SK-N-SH treated with all-trans-retinoic acid at 6 μM for 48 hours (cell line): ENCODE data around the gene PYGL.
"Not testable (repeated sequence)": the region's sequence is repeated elsewhere in the genome, so short reads cannot be mapped to it uniquely, and the experiment has no call there.

Experiments
- ATAC-seq: fragments of 200-7000 bp; cut with Tn5 transposase; 3 replicates; pipeline ENCODE4 v1.9.1; 2020; ENCODE audit warnings: mild to moderate bottlenecking, moderate library complexity
- ARNTL ChIP-seq: fragments of 450-650 bp; formaldehyde crosslinking; IDR thresholded peaks from 2 replicates; pipeline ENCODE4 v1.5.0; 2020; ENCODE audit warnings: low read depth, mild to moderate bottlenecking, moderate library complexity, borderline replicate concordance
- CSDC2 ChIP-seq: fragments of 250-450 bp; sonication (Bioruptor Pico); IDR thresholded peaks from 2 replicates; pipeline ENCODE4 v1.5.0; 2020; ENCODE audit warnings: mild to moderate bottlenecking, moderate library complexity
- CSRNP3 ChIP-seq: fragments of 250-450 bp; sonication (Bioruptor Pico); IDR thresholded peaks from 2 replicates; pipeline ENCODE4 v1.5.1; 2021; ENCODE audit warnings: mild to moderate bottlenecking, moderate library complexity
- ESRRG ChIP-seq: fragments of 250-450 bp; sonication (Bioruptor Pico); IDR thresholded peaks from 2 replicates; pipeline ENCODE4 v1.6.1; 2021; ENCODE audit warnings: mild to moderate bottlenecking
- GLIS3 ChIP-seq: fragments of 250-450 bp; sonication (Bioruptor Pico); IDR thresholded peaks from 2 replicates; pipeline ENCODE4 v1.5.0; 2020; ENCODE audit warnings: mild to moderate bottlenecking, moderate library complexity
- ISL1 ChIP-seq: fragments of 250-450 bp; sonication (Bioruptor Pico); IDR thresholded peaks from 2 replicates; pipeline ENCODE4 v2.1.2; 2022; ENCODE audit warnings: mild to moderate bottlenecking, moderate library complexity
- OSR1 ChIP-seq: fragments of 250-450 bp; sonication (Bioruptor Pico); IDR thresholded peaks from 2 replicates; pipeline ENCODE4 v1.8.0; 2022; ENCODE audit warnings: moderate library complexity, mild to moderate bottlenecking, inconsistent platforms
- PPARA ChIP-seq: fragments of 250-450 bp; sonication (Bioruptor Pico); IDR thresholded peaks from 2 replicates; pipeline ENCODE4 v1.5.0; 2020; ENCODE audit warnings: mild to moderate bottlenecking, borderline replicate concordance
- RARB ChIP-seq: fragments of 250-450 bp; sonication (Bioruptor Pico); IDR thresholded peaks from 2 replicates; pipeline ENCODE4 v1.8.0; 2021; ENCODE audit warnings: mild to moderate bottlenecking, moderate library complexity
- SNAI2 ChIP-seq: fragments of 250-450 bp; sonication (Bioruptor Pico); IDR thresholded peaks from 2 replicates; pipeline ENCODE4 v1.5.0; 2020; ENCODE audit warnings: mild to moderate bottlenecking, moderate library complexity
- TCF4 ChIP-seq: fragments of 250-450 bp; sonication (Bioruptor Pico); IDR thresholded peaks from 2 replicates; pipeline ENCODE4 v1.8.0; 2021; ENCODE audit warnings: mild to moderate bottlenecking, moderate library complexity, borderline replicate concordance
- TOX ChIP-seq: fragments of 250-450 bp; sonication (Bioruptor Pico); IDR thresholded peaks from 2 replicates; pipeline ENCODE4 v1.8.0; 2021; ENCODE audit warnings: mild to moderate bottlenecking, moderate library complexity, borderline replicate concordance
- ZC3H10 ChIP-seq: fragments of 250-450 bp; sonication (Bioruptor Pico); IDR thresholded peaks from 2 replicates; pipeline ENCODE4 v1.5.1; 2021; ENCODE audit warnings: mild to moderate bottlenecking, moderate library complexity
- ZFP3 ChIP-seq: fragments of 250-450 bp; sonication (Bioruptor Pico); IDR thresholded peaks from 2 replicates; pipeline ENCODE4 v1.5.0; 2020; ENCODE audit warnings: mild to moderate bottlenecking, moderate library complexity
- ZFP30 ChIP-seq: fragments of 450-650 bp; formaldehyde crosslinking; IDR thresholded peaks from 2 replicates; pipeline ENCODE4 v1.5.0; 2022; ENCODE audit warnings: mild to moderate bottlenecking, moderate library complexity
- ZNF565 ChIP-seq: fragments of 450-650 bp; formaldehyde crosslinking; conservative IDR thresholded peaks from 2 replicates; pipeline ENCODE4 v1.5.0; 2020; ENCODE audit warnings: low read depth, mild to moderate bottlenecking, moderate library complexity
- ZNF70 ChIP-seq: fragments of 450-650 bp; formaldehyde crosslinking; IDR thresholded peaks from 2 replicates; pipeline ENCODE4 v1.5.0; 2020; ENCODE audit warnings: mild to moderate bottlenecking, moderate library complexity
- ZNF8 ChIP-seq: fragments of 450-650 bp; formaldehyde crosslinking; IDR thresholded peaks from 2 replicates; pipeline ENCODE4 v1.5.0; 2020; ENCODE audit warnings: mild to moderate bottlenecking, moderate library complexity
- TF ChIP-seq, protein P1 (sequence below): fragments of 250-450 bp; sonication (Bioruptor Pico); IDR thresholded peaks from 2 replicates; pipeline ENCODE4 v1.8.0; 2020; ENCODE audit warnings: mild to moderate bottlenecking, moderate library complexity, borderline replicate concordance
- TF ChIP-seq, protein P2 (sequence below): fragments of 250-450 bp; sonication (Bioruptor Pico); IDR thresholded peaks from 2 replicates; pipeline ENCODE4 v1.5.0; 2020; ENCODE audit warnings: mild to moderate bottlenecking, moderate library complexity
- TF ChIP-seq, protein P3 (sequence below): fragments of 250-450 bp; sonication (Bioruptor Pico); IDR thresholded peaks from 2 replicates; pipeline ENCODE4 v1.5.1; 2020; ENCODE audit warnings: low read depth, mild to moderate bottlenecking, moderate library complexity
- TF ChIP-seq, protein P4 (sequence below): fragments of 250-450 bp; sonication (Bioruptor Pico); IDR thresholded peaks from 2 replicates; pipeline ENCODE4 v1.8.0; 2021; ENCODE audit warnings: low read depth, mild to moderate bottlenecking, moderate library complexity, borderline replicate concordance

Gene PYGL

GRCh38 chr14:50944647-50945413 is 547 bp upstream of the PYGL start (continued):
- TF ChIP-seq ZFP3 (CRISPR knock-in tag) (no peak), PPARA (no peak)
- TF ChIP-seq, protein P1, sequence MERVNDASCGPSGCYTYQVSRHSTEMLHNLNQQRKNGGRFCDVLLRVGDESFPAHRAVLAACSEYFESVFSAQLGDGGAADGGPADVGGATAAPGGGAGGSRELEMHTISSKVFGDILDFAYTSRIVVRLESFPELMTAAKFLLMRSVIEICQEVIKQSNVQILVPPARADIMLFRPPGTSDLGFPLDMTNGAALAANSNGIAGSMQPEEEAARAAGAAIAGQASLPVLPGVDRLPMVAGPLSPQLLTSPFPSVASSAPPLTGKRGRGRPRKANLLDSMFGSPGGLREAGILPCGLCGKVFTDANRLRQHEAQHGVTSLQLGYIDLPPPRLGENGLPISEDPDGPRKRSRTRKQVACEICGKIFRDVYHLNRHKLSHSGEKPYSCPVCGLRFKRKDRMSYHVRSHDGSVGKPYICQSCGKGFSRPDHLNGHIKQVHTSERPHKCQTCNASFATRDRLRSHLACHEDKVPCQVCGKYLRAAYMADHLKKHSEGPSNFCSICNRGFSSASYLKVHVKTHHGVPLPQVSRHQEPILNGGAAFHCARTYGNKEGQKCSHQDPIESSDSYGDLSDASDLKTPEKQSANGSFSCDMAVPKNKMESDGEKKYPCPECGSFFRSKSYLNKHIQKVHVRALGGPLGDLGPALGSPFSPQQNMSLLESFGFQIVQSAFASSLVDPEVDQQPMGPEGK (CRISPR knock-in tag) = no peak
- TF ChIP-seq, all 23 proteins: peak for 0

DNA sequence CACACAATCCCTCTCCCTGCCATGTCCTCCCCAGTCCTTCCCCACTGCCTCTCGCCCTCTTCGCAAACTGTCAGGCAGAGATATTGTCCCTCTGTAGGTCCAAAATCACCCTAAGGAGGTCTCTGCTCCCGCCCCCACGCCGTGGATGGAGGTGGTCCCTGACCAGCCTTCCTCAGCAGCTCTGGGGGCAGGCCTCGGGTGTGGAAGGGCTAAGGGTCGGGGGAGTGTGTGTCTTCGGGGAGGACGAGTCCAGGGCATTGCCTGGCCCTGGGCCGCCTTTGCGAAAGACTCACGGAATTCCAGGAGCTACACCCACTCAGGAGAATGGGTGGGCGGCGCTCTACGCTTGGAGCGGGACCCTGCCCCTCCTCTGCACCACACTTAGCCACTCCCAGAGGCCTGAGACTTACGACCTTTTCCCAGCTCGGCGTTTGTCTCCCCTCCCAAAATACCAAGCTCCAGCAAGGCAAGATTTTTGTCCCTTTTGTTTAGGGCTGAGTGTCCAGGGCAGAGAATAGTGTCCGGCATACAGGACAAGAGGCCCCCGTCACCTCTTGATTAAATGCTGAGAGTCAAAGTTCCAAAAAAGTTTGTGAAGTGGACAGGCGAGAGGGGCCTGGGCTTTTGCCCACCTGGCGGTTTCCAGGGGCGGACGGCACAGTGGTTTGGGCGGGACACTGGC is 881 bp downstream of the PYGL start:
- ATAC-seq = peak; percentile 27

GRCh38 chr14:50941638-50942037 is 2.6 kb downstream of the PYGL start:
- not testable (repeated sequence) for ATAC-seq

More for the DNA sequence above, 881 bp downstream of the PYGL start:
- TF ChIP-seq OSR1 (no peak), ARNTL (CRISPR knock-in tag) (no peak), CSRNP3 (no peak), ZC3H10 (CRISPR knock-in tag) (no peak), PPARA (no peak), ISL1 (CRISPR knock-in tag) (no peak), ZNF70 (CRISPR knock-in tag) (no peak), ESRRG (no peak), ZNF8 (CRISPR knock-in tag) (no peak), RARB (CRISPR knock-in tag) (no peak), TCF4 (CRISPR knock-in tag) (no peak)
- TF ChIP-seq, protein P2, sequence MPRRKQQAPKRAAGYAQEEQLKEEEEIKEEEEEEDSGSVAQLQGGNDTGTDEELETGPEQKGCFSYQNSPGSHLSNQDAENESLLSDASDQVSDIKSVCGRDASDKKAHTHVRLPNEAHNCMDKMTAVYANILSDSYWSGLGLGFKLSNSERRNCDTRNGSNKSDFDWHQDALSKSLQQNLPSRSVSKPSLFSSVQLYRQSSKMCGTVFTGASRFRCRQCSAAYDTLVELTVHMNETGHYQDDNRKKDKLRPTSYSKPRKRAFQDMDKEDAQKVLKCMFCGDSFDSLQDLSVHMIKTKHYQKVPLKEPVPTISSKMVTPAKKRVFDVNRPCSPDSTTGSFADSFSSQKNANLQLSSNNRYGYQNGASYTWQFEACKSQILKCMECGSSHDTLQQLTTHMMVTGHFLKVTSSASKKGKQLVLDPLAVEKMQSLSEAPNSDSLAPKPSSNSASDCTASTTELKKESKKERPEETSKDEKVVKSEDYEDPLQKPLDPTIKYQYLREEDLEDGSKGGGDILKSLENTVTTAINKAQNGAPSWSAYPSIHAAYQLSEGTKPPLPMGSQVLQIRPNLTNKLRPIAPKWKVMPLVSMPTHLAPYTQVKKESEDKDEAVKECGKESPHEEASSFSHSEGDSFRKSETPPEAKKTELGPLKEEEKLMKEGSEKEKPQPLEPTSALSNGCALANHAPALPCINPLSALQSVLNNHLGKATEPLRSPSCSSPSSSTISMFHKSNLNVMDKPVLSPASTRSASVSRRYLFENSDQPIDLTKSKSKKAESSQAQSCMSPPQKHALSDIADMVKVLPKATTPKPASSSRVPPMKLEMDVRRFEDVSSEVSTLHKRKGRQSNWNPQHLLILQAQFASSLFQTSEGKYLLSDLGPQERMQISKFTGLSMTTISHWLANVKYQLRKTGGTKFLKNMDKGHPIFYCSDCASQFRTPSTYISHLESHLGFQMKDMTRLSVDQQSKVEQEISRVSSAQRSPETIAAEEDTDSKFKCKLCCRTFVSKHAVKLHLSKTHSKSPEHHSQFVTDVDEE (CRISPR knock-in tag) = no peak
- TF ChIP-seq, protein P3, sequence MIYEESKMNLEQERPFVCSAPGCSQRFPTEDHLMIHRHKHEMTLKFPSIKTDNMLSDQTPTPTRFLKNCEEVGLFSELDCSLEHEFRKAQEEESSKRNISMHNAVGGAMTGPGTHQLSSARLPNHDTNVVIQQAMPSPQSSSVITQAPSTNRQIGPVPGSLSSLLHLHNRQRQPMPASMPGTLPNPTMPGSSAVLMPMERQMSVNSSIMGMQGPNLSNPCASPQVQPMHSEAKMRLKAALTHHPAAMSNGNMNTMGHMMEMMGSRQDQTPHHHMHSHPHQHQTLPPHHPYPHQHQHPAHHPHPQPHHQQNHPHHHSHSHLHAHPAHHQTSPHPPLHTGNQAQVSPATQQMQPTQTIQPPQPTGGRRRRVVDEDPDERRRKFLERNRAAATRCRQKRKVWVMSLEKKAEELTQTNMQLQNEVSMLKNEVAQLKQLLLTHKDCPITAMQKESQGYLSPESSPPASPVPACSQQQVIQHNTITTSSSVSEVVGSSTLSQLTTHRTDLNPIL (CRISPR knock-in tag) = no peak

DNA sequence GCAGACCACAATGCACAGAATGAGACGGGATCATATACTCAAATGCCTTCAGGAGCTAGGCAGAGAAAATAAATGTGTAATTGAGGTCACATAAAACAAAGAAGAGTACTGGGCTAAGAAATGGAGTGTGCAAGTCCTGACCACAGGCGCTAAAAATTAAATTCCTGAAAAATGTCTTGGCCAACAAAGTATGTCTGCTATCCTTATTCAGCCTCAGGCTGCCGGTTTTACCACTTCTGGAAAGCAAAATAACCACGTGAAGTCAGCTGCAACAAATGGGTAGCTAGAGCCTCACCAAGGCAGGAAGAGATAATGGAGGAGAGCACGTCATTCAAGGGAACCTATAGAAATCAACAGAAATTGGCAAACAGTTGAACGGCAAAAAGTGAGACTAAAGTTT is 3.1 kb downstream of the PYGL start:
- ATAC-seq = no peak
- TF ChIP-seq RARB (CRISPR knock-in tag) = no peak
- TF ChIP-seq SNAI2 = no peak
- TF ChIP-seq ISL1 (CRISPR knock-in tag) = no peak
- no peak for TF ChIP-seq ZC3H10 (CRISPR knock-in tag)
- TF ChIP-seq, protein P1 (CRISPR knock-in tag) = no peak
- TF ChIP-seq, protein P3 (CRISPR knock-in tag) = no peak
- TF ChIP-seq TCF4 (CRISPR knock-in tag) = no peak
- TF ChIP-seq ZNF70 (CRISPR knock-in tag) = no peak
- TF ChIP-seq CSDC2 (CRISPR knock-in tag) = no peak
- TF ChIP-seq, protein P4, sequence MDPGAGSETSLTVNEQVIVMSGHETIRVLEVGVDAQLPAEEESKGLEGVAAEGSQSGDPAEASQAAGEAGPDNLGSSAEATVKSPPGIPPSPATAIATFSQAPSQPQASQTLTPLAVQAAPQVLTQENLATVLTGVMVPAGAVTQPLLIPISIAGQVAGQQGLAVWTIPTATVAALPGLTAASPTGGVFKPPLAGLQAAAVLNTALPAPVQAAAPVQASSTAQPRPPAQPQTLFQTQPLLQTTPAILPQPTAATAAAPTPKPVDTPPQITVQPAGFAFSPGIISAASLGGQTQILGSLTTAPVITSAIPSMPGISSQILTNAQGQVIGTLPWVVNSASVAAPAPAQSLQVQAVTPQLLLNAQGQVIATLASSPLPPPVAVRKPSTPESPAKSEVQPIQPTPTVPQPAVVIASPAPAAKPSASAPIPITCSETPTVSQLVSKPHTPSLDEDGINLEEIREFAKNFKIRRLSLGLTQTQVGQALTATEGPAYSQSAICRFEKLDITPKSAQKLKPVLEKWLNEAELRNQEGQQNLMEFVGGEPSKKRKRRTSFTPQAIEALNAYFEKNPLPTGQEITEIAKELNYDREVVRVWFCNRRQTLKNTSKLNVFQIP = no peak
- no peak for TF ChIP-seq ZNF565 (CRISPR knock-in tag)
- no peak for TF ChIP-seq ZFP3 (CRISPR knock-in tag)
- TF ChIP-seq ZNF8 (CRISPR knock-in tag) = no peak
- no peak for TF ChIP-seq PPARA
- TF ChIP-seq OSR1 = no peak
- TF ChIP-seq TOX (CRISPR knock-in tag) = no peak
- TF ChIP-seq GLIS3 (CRISPR knock-in tag) = no peak
- no peak for TF ChIP-seq ZFP30
- TF ChIP-seq, all 23 proteins: peak for 0
